BLaER1 (cell line): ENCODE measurements around the gene SLC22A14.
"Not testable (repeated sequence)": the region's sequence is repeated elsewhere in the genome, so short reads cannot be mapped to it uniquely, and the experiment has no call there.

Experiments
- H3K27ac ChIP-seq: shearing (Covaris generic); formaldehyde crosslinking; 2 replicates; pipeline ENCODE4 v1.8.1; 2022
- H3K27me3 ChIP-seq: shearing (Covaris generic); formaldehyde crosslinking; 2 replicates; pipeline ENCODE4 v1.8.1; 2022
- H3K36me3 ChIP-seq: shearing (Covaris generic); formaldehyde crosslinking; 2 replicates; pipeline ENCODE4 v1.8.1; 2022
- H3K4me1 ChIP-seq: shearing (Covaris generic); formaldehyde crosslinking; 2 replicates; pipeline ENCODE4 v1.8.1; 2022
- H3K4me2 ChIP-seq: shearing (Covaris generic); formaldehyde crosslinking; 2 replicates; pipeline ENCODE4 v1.8.1; 2022
- H3K4me3 ChIP-seq: shearing (Covaris generic); formaldehyde crosslinking; 2 replicates; pipeline ENCODE4 v1.8.1; 2022
- H3K9ac ChIP-seq: shearing (Covaris generic); formaldehyde crosslinking; 2 replicates; pipeline ENCODE4 v1.8.1; 2022
- H3K9me3 ChIP-seq: shearing (Covaris generic); formaldehyde crosslinking; 2 replicates; pipeline ENCODE4 v1.8.1; 2022
- H4K20me1 ChIP-seq: shearing (Covaris generic); formaldehyde crosslinking; 2 replicates; pipeline ENCODE4 v1.8.1; 2022
- Cebpa-rat ChIP-seq: shearing (Covaris generic); IDR thresholded peaks from 2 replicates; pipeline ENCODE4 v1.8.1; 2022

Gene SLC22A14

DNA sequence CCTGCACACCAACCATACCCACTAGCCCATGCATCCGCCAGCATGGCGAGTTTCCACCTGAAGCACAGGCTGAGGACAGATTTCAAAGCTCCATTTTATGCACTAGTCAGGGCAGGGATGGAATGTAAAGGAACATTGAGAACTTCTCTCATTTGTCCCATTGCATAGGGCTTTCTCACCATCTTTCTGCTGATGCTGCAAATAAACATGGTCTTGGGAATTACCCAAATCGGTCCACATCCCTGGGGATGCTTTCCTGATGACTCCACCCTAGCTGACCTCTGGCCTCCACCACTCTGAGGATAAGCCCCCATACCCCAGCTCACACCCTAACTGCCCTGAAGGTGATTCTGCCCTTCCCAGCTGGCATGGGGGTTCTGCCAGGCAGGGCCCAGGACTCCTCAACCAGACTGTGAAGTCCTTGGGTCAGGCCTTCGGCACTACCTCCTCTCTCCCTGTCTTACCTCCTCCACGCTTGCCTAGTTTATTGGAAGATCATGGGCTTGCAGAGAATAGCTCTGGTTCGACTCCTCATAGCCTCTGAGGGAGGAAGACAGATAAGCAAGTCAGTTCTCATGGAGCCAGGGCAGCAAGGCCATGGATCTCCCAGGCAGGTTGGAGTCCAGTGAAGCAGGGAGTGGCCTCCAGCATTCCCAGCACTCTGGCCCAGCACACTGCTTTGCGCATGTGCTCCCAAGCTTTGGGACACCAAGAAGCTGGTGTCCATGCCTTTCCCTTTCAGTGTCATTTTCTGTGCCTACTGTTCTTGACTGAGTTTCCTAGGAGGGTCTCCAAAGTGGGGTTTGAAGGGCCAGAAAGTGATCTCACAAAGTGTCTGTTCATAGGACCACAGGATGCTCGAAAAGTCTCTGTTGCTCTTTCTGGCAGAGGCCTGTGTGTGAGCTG is 36.9 kb downstream of the SLC22A14 start:
- Histone ChIP-seq H3K27ac (no peak overlapping the region), H4K20me1 (no peaks in the 10 kb centered on the region), H3K27me3 (no peaks in the 10 kb centered on the region), H3K4me1 (no peaks in the 10 kb centered on the region), H3K4me2 (no peak overlapping the region), H3K9me3 (no peaks in the 10 kb centered on the region), H3K9ac (no peak overlapping the region), H3K4me3 (no peak overlapping the region), H3K36me3 (no peaks in the 10 kb centered on the region)
- no peak for TF ChIP-seq Cebpa-rat

DNA sequence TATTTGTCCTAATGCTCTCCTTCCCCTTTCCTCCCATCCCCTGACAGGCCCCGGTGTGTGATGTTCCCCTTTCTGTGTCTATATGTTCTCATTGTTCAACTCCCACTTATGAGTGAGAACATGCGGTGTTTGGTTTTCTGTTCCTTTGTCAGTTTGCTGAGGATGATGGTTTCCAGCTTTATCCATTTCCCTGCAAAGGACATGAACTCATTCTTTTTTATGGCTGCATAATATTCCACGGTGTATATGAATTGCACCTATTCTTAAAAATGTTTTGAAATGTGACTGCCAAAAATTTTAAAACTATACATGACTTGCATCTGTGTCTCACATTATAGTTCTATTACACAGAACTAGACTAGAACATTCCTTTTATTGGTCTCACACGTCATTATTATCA is 38.5 kb downstream of the SLC22A14 start:
- not testable (repeated sequence) for H3K4me1 ChIP-seq, H3K27me3 ChIP-seq, H3K27ac ChIP-seq, H3K36me3 ChIP-seq, H4K20me1 ChIP-seq, H3K4me2 ChIP-seq, H3K9ac ChIP-seq, H3K9me3 ChIP-seq, H3K4me3 ChIP-seq

DNA sequence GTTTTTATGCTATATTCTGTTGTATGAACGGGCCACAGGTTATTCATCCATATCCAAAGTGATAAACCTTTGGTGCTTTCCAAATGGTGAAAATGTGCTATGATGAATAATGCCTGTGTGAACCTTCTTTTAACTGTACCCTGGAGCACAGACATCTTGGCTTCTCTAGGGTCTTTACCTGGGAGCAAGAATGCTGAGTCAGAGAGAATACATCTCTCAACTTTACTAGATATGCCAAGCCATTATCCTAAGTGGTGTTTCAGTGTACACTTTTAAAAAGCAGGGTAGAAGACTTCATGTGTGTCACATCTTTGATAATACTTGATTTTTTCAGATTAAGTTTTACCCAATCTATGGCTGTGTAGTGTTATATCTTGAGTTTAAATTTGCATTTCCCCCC is 41.0 kb downstream of the SLC22A14 start:
- no peak for TF ChIP-seq Cebpa-rat
- no peaks in the 10 kb centered on the region; the same call in 1 of the 2 replicates for H3K27me3 ChIP-seq

DNA sequence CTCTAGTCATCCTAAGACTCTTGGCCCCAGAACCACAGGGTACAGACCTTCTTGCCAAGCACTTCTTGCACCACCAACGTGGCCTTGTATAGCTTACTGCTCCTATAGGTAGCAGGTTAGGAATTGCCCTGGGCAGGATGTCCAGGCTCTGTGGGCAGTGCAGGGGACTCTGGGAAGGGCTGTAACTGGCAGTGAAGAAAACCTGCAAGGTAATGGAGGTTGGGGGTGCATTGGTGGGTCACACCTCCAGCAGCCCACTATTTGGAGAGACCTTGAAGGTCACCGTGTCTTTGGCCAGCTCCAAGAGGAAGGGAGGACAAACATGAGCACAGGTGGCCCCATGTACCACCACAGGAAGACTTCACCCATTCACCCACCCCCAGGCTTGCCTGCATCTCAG is 43.2 kb downstream of the SLC22A14 start:
- H3K9me3 ChIP-seq = peaks cover 7% of the 10 kb centered on the region; the same call in 1 of the 2 replicates
- TF ChIP-seq Cebpa-rat = no peak
- H3K4me3 ChIP-seq = no peak overlapping the region
- no peak overlapping the region for H3K27ac ChIP-seq
- no peaks in the 10 kb centered on the region for H4K20me1 ChIP-seq
- H3K36me3 ChIP-seq = no peaks in the 10 kb centered on the region
- no peaks in the 10 kb centered on the region for H3K4me1 ChIP-seq
- no peak overlapping the region for H3K4me2 ChIP-seq
- H3K9ac ChIP-seq = no peak overlapping the region
- no peaks in the 10 kb centered on the region; the same call in 1 of the 2 replicates for H3K27me3 ChIP-seq

More for the DNA sequence above, 41.0 kb downstream of the SLC22A14 start:
- H3K9ac ChIP-seq = no peak overlapping the region
- no peaks in the 10 kb centered on the region for H3K4me1 ChIP-seq
- no peak overlapping the region for H3K27ac ChIP-seq
- no peaks in the 10 kb centered on the region for H4K20me1 ChIP-seq
- H3K4me2 ChIP-seq = no peak overlapping the region
- H3K4me3 ChIP-seq = no peak overlapping the region
- H3K36me3 ChIP-seq = no peaks in the 10 kb centered on the region
- peaks cover 7% of the 10 kb centered on the region; the same call in 1 of the 2 replicates for H3K9me3 ChIP-seq

DNA sequence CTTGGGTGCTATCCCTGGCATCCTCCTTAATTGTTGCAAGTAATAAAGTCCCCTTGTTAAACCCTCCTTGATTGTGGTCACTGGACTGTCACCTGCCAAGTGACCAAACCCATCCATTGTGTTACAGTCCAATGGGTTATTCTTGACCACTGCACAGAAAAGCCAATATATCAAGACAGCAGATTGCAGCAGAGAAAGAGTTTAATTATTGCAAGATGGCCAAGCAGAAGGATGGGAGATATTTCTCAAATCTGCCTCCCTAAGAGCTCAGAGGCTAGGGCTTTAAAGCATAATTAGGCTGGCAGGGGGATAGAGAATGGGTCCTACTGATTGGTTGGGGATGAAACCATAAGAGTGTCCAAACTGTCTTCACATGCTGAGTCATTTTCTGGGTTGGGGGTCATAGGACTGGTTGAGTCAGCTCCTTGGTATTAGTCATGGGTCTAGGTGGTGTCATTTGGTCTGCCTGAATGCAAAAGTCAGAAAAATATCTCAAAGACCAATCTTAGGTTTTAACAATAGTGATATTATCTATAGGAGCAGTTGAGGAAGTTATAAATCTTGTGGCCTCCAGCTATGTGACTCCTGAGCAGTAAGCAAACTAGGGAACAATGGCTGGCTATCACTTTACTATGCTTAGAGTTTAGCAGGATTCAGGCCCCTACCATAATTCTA is 45.4 kb downstream of the SLC22A14 start:
- H3K4me1 ChIP-seq = no peaks in the 10 kb centered on the region
- H3K27me3 ChIP-seq = no peaks in the 10 kb centered on the region; the same call in 1 of the 2 replicates
- H3K36me3 ChIP-seq = no peaks in the 10 kb centered on the region
- H3K9ac ChIP-seq = no peak overlapping the region
- H3K27ac ChIP-seq = no peak overlapping the region
- H3K4me3 ChIP-seq = no peak overlapping the region
- no peaks in the 10 kb centered on the region for H4K20me1 ChIP-seq
- peaks cover 7% of the 10 kb centered on the region; the same call in 1 of the 2 replicates for H3K9me3 ChIP-seq
- H3K4me2 ChIP-seq = no peak overlapping the region
- TF ChIP-seq Cebpa-rat = no peak

DNA sequence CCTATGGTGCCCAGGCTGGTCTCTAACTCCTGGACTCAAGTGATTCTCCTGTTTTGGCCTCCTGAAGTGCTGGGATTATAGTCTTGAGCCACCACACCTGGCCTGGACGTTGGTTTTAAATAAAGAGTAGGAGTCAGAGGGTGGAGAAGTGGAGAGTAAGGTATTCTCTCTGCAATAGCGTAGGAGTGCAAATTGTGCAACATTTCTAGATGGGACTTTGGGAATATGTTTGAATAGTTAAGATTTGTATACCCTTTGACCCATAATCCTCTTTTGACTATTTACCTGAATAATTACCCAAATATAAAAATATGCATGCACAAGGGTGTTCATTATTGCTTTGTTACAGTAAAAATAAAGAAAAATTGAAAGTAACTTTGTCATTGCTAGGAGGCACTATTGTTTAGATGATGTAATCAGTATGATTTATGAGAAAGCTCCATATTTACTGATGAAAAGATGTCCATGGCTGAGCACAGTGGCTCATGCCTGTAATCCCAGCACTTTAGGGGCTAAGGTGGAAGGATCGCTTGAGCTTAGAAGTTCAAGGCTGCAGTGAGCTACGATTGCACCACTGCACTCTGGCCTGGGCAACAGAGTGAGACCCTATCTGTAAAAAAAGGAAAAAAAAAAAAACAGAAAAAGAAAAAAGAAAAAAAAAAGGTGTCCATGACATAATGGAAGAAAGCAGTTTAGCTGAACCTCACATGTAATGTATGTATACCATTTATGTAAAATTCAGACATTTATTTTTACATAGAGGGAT is 49.3 kb downstream of the SLC22A14 start:
- H3K9ac ChIP-seq = no peak overlapping the region
- H4K20me1 ChIP-seq = no peaks in the 10 kb centered on the region
- H3K4me1 ChIP-seq = no peaks in the 10 kb centered on the region
- H3K9me3 ChIP-seq = peaks cover 7% of the 10 kb centered on the region; the same call in 1 of the 2 replicates
- H3K27me3 ChIP-seq = no peaks in the 10 kb centered on the region
- no peak overlapping the region for H3K27ac ChIP-seq
- H3K4me2 ChIP-seq = no peak overlapping the region
- H3K36me3 ChIP-seq = no peaks in the 10 kb centered on the region
- TF ChIP-seq Cebpa-rat = no peak
- no peak overlapping the region for H3K4me3 ChIP-seq

DNA sequence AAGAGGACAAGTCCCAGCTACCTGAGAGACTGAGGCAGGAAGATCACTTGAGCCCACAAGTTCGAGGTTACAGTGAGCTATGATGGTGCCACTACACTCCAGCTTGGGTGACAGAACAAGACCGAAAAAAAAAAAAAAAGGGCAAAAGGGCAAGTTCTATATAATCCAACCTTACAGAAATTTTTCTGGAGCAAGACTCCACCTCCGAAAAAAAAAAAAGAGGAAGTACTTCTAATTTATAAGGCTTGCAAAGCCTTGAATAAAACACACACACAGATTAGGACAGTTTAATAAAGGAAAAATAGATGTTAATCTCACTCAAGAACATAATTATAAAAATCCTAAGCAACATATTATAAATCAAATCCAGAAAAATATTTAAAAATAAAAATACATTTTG is 50.1 kb downstream of the SLC22A14 start:
- Histone ChIP-seq H4K20me1 (no peaks in the 10 kb centered on the region), H3K4me3 (no peak overlapping the region), H3K27ac (no peak overlapping the region), H3K27me3 (no peaks in the 10 kb centered on the region), H3K36me3 (no peaks in the 10 kb centered on the region), H3K9ac (no peak overlapping the region), H3K4me2 (no peak overlapping the region), H3K9me3 (peaks cover 7% of the 10 kb centered on the region; the same call in 1 of the 2 replicates), H3K4me1 (no peaks in the 10 kb centered on the region)
- no peak for TF ChIP-seq Cebpa-rat

DNA sequence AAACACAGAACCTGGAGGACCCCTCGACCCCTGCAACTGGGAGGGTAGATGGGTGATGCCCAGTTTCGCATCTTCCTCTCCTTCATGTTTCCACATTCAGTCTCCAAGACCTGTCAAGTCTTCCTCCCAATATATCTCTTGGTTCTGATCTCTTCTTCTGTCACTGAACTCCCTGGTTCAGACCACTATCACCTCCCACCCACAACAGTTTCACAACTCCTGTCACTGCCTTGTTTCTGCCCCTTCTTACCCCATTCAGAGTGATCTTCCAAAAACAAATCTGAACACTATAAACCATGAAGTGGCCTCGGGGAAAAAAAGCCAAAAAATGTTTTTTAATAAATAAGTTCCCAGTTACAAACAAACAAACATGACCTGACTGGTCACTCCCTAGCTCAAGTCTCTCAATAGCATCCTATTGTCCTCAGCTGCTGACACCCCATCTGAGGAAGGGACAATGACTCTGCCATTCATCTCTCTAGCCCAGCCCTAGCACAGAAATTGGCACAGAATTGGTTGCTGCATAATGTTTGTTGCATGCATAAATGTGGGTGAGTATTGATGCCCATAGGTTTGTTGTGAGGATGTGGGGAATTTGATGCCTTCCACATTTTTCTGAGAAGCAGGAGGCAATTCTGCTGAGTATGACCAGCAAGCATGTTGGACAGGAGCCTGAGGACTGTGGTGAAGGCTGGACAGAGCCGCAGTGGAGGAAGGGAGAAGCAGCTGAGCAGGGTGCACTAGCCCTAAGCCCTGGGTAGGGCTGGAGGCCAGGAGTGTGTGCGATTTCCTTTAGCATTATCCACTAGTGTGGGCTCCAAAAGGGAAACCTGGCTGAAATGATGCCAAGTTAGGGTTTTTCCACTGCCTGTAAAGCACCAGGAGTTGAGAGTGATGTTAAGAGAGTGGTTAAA is 52.3 kb downstream of the SLC22A14 start:
- Histone ChIP-seq H3K4me1 (no peaks in the 10 kb centered on the region), H3K9ac (no peak overlapping the region), H3K4me2 (no peak overlapping the region), H3K9me3 (no peaks in the 10 kb centered on the region), H4K20me1 (no peaks in the 10 kb centered on the region), H3K27ac (no peak overlapping the region), H3K4me3 (no peak overlapping the region), H3K27me3 (no peaks in the 10 kb centered on the region), H3K36me3 (no peaks in the 10 kb centered on the region)
- TF ChIP-seq Cebpa-rat = no peak

DNA sequence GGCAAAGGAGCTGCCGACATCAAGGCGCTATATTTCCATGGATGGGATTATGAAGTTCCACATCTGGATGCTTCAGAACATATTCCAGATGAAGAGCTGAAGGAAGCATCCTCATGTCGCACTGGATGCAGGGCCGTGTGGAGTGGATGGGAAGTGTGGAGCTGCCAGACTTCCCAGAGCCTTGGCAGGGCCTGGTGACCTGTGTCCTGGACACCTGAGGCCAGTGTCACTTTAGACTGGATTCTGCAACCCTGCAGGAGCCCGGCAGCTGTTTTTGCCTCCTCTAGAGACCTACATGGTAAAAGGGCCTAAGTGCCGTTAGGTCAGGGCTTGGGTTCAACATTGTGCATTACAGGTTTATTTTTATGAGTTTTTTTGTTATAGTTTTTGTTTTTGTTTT is 53.2 kb downstream of the SLC22A14 start:
- no peak for TF ChIP-seq Cebpa-rat

More for the DNA sequence above, 53.2 kb downstream of the SLC22A14 start:
- H3K4me2 ChIP-seq = no peak overlapping the region
- no peaks in the 10 kb centered on the region for H3K4me1 ChIP-seq
- H4K20me1 ChIP-seq = no peaks in the 10 kb centered on the region
- no peaks in the 10 kb centered on the region for H3K27me3 ChIP-seq
- H3K9ac ChIP-seq = no peak overlapping the region
- H3K27ac ChIP-seq = no peak overlapping the region
- H3K4me3 ChIP-seq = no peak overlapping the region
- no peaks in the 10 kb centered on the region for H3K9me3 ChIP-seq
- no peaks in the 10 kb centered on the region for H3K36me3 ChIP-seq
